NCI-H2029 treated with DMSO at 0.1 percent for 48 hours (cell line): ENCODE data around the gene TSPAN11.
"Not testable (repeated sequence)": the region's sequence is repeated elsewhere in the genome, so short reads cannot be mapped to it uniquely, and the experiment has no call there.

Experiments used
- DNase-seq: peaks from one replicate; lab custom pipeline; 2025; lab: John Stamatoyannopoulos, UW

Gene TSPAN11

DNA sequence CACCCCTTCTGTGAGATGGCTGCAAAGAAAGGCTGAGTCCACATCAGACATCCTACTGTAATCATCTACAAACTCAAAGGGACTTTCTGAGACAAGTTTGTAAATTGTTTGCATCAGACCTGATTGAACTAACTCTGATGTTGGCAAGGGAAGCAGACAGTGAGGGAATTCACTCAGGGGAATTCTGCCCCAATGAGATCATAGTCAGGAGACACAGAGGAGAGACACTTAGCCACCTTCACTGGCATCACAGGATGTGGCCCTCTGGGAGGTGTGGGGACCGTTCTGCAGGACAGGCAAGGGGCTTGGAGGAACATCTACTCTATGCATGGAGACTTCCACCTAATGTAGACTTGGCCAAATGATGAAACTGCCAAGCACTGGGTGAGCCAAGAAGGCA lies 76.5 kb downstream of the TSPAN11 start:
- no peak for DNase-seq

GRCh38 chr12:31003861-31004640 lies 77.5 kb downstream of the TSPAN11 start:
- DNase-seq = no peak

GRCh38 chr12:31004666-31005065 lies 78.1 kb downstream of the TSPAN11 start:
- DNase-seq = no peak

GRCh38 chr12:31005256-31005943 lies 78.9 kb downstream of the TSPAN11 start:
- no peak for DNase-seq

DNA sequence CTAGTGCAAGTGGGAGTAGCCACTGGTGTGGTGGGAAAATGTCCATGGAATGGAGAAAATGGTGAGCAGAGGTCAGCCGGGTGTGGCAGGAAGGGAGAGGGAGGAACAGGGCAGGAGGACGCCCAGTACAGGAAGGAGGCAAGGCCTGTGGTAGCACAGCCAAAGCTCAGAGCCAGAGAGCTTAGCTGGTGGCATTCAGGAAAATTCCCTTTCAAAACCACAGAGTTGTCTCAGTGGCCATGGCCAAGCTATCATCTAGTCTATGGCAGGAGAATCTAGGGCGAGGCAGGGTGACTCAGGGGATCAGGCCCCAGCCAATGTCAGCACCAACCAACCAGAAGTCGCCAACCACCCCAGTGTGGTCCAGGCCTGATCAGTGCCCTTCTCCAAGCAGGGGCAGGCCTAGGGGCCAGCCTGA lies 79.4 kb downstream of the TSPAN11 start:
- no peak for DNase-seq

DNA sequence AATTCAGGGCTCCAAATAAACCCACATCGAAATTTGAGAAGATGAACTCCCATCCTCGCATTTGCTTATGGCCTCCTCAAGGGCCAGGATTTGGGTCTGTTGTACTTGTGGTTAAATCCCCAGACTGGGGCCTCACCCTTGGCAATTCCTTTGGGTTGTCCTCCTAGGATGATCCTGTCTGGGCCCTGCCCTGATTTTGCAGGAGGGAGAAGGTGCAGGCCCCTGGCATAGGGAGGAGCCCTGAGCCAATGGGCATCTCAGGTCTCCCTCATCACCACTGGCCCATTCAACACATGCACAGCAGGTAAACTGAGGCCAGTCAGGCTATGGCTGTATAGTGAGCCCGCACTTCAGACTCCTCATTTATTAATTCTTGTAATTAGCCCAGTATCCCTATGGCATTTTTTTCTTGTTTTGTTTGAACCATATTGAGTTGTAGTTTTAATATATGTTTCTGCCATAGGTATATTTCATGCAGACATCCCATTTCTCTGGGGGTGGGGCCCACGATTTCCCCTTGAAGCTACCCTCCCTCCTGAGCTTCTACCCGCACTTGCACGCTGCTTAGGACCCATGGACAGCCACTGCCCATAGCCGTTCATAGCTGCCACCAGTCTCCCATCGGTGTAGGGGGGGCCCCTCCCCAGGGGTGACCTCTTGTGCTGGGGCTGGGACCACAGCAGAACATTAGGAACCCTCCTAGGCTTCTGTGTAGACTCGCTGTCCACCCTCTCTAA lies 80.0 kb downstream of the TSPAN11 start:
- DNase-seq = no peak

DNA sequence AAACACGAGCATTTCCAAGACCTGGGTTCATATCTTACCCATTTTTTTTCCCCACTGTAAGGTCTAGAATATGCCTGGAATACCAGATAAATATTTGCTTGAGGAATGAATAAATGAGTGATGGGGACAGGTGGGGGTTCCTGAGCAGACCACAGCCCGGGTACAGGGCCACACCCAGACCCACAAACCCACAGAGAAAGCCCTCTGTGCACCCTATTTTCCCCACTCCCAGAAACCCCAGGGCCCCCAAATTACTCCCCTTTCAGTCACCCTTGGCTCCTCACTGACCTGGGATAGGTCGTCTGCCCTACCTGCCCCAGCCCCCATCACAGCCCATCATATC lies 80.6 kb downstream of the TSPAN11 start:
- no peak for DNase-seq

GRCh38 chr12:31007636-31008175 lies 81.2 kb downstream of the TSPAN11 start:
- DNase-seq = no peak

- no peak for DNase-seq
These were observed 81.8 kb downstream of the TSPAN11 start for GRCh38 chr12:31008241-31008761.

DNA sequence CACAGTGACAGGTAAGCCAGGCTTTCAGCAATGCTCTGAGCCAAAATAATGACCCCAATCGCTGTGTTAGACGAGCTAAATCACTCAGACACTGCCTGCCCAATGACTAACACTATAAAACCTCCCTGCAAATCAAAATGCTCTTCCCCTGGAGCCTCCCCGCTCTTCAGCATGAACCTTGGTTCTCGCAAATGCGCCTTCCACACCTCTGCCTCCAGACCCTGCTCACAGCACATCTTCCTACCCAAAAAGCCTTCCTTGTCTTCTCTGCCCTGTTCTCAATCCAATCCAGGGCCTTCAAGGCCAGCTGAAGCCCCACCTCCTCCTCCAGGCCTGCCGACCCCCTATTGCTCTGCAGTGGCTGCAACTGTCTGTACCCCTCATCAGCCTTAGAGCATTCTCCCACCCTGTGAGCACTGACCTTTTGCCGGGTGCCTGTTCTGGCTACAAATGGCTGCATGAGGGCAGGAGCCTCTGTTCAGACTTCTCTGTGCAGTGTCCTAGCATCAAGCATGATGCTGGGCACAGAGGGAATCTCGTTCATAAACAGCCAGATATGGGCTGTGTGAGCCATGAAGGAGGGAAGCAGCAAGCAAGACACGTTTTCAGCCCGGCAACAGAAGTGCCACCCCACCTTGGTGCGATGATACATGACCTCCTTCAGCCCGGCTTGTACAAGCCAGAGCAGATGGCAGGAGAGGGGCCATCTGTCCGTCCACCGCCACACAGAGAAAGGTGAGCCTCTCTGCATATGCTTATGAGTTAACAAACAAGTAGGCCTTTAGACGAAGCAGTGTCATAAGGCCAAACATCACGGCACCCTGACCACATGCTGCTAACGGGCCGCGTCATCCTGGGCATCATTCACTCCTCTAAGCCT lies 82.7 kb downstream of the TSPAN11 start:
- no peak for DNase-seq

DNA sequence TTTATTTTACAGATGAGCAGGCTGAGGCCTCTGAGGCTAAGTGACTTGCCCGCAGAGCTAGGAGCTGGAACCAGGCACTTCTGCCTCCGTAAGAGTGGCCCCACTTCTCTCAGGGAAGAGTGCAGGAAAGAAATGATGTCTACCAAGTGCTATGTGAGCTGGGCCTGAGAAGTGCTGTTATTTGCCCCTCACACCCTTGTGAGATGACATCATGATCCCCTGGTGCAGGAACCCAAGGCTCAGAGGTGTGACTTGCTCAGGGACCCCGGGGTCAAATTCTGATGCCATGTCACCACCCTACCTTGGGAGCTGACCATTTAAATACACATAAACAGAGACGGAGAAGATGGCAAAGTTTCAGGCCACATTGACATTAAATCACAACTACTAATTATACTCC lies 83.4 kb downstream of the TSPAN11 start:
- DNase-seq = no peak

GRCh38 chr12:31011336-31011735 lies 84.8 kb downstream of the TSPAN11 start:
- no peak for DNase-seq

GRCh38 chr12:31011746-31012566 lies 85.4 kb downstream of the TSPAN11 start:
- DNase-seq = no peak

DNA sequence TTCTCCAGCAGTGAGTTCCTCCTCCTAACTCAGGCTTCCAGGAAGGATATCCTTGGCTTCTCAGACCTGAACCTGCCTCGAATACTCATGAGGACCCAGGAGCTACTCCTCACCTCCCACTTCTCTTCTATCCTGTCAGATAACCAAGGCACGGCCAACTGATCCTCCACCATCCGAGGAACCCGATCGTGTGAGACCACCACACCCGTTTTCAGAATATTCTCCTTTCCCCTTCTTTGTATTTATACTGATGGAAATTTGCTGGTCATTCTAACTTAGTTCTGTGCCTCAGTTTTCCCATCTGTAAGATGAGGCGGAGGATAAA lies 86.0 kb downstream of the TSPAN11 start:
- DNase-seq = not testable (repeated sequence)

DNA sequence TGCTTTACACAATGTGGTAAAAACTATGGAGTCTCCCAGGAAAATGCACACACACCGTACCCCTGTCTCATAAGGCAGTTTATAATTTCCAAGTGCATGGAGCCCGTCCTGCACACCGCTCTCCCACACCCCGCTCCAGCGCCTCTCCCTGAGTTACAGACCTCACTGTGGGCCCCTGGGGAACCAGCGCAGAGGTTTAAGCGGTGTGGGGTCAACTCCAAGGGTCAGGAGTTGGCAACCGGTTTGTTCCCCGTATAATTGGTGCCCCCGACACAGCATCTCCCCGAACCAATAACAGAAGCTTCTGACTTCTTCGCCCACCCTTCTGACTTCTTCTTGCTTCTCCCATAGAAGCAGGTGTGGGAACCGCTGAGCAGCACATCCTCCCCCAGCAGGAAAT lies 88.7 kb downstream of the TSPAN11 start:
- DNase-seq = no peak

GRCh38 chr12:31016057-31016456 lies 89.5 kb downstream of the TSPAN11 start:
- no peak for DNase-seq

DNA sequence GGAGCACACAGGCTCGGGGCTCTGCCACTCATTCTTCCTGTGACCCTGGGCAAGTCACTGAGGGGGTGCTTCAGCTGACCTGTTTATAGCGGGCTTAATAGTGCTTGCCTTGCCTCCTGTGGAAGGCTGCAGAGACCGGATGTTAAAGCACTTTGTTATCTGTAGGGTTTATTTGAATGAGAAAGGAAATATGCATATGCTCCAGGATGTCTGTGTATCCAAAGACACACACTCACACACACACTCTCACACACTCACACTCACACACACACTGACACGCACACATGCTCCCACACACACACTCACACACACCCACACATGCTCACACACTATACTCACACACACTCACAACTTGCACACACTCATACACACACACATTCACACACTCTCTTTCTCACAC lies 91.0 kb downstream of the TSPAN11 start:
- DNase-seq = no peak

GRCh38 chr12:31018106-31018789 lies 91.7 kb downstream of the TSPAN11 start:
- DNase-seq = no peak

GRCh38 chr12:31018790-31019505 lies 92.4 kb downstream of the TSPAN11 start:
- DNase-seq = no peak

DNA sequence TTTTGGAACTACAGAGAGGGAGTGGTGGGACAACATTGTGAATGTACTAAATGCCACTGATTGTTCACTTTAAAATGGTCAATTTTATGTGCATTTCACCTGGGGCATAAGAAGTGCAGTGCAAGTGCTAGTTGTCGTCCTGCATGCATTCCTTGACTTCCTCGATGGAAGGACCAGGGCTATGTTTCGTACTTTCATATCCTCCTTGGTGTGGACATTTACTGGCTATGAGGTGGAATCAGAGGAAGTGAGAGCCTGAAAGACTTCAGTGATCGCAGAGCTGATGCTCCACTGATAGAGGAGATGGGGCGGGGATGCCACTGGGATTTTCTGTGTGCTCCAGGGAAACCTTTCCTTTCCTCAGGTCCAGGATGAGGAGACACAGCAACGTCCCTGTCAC lies 93.0 kb downstream of the TSPAN11 start:
- DNase-seq = no peak
